ENCODE results near the gene MSANTD3. TPM values are rescaled to one million over a fixed set of nuclear protein-coding genes. Genes with fewer than 3 reads are reported as not detected.

Gene MSANTD3
- total RNA-seq, 2 experiments from 2014 or later = 16.0 to 17.6 TPM

DNA sequence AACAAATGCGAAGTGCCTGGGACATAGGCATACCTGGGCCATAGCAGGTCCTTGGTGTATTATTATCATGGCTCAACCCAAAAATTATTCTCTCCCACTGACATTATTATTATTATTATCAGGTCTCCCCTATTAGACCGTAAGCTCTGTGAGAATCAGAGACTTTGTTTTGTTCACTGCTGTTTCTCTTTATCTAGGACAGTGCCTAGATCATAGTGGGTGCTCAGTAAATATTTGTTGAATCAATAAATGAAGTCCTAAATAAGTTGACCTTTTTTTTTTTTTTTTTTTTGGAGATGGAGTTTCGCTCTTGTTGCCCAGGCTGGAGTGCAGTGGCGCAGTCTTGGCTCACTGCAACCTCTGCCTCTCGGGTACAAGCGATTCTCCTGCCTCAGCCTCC lies 41.1 kb downstream of the MSANTD3 start:
- no peak overlapping the region for H3K4me3 Mint-ChIP-seq
- H3K9me3 Mint-ChIP-seq = no peaks in the 10 kb centered on the region
- no peak for DNase-seq
- no peak overlapping the region for H3K27ac Mint-ChIP-seq
- peaks cover 2% of the 10 kb centered on the region for H3K4me1 Mint-ChIP-seq
- no peaks in the 10 kb centered on the region for H3K36me3 Mint-ChIP-seq
- H3K27me3 Mint-ChIP-seq = peaks cover 11% of the 10 kb centered on the region

GRCh38 chr9:100472268-100472667 lies 45.3 kb downstream of the MSANTD3 start:
- Mint-ChIP-seq H3K4me3 (peak overlapping the region; percentile 43), H3K27ac (no peak overlapping the region), H3K36me3 (no peaks in the 10 kb centered on the region)

GRCh38 chr9:100472788-100473275 lies 45.9 kb downstream of the MSANTD3 start, which contains the start of gene TMEFF1:
TMEFF1 (plus strand) TSS chr9:100473149; CDS start chr9:100473545, 396 bp downstream.
- Mint-ChIP-seq H3K9me3 (no peaks in the 10 kb centered on the region), H3K4me1 (peaks cover 7% of the 10 kb centered on the region), H3K36me3 (no peaks in the 10 kb centered on the region), H3K27me3 (peaks cover 30% of the 10 kb centered on the region), H3K27ac (no peak within 1 kb of the TSS), H3K4me3 (peak within 1 kb of the TSS; percentile 71)
- peak; percentile 68 for DNase-seq

More at GRCh38 chr9:100472268-100472667, 45.3 kb downstream of the MSANTD3 start:
- Mint-ChIP-seq H3K4me1 (peaks cover 7% of the 10 kb centered on the region), H3K9me3 (no peaks in the 10 kb centered on the region), H3K27me3 (peaks cover 30% of the 10 kb centered on the region)
- no peak for DNase-seq

DNA sequence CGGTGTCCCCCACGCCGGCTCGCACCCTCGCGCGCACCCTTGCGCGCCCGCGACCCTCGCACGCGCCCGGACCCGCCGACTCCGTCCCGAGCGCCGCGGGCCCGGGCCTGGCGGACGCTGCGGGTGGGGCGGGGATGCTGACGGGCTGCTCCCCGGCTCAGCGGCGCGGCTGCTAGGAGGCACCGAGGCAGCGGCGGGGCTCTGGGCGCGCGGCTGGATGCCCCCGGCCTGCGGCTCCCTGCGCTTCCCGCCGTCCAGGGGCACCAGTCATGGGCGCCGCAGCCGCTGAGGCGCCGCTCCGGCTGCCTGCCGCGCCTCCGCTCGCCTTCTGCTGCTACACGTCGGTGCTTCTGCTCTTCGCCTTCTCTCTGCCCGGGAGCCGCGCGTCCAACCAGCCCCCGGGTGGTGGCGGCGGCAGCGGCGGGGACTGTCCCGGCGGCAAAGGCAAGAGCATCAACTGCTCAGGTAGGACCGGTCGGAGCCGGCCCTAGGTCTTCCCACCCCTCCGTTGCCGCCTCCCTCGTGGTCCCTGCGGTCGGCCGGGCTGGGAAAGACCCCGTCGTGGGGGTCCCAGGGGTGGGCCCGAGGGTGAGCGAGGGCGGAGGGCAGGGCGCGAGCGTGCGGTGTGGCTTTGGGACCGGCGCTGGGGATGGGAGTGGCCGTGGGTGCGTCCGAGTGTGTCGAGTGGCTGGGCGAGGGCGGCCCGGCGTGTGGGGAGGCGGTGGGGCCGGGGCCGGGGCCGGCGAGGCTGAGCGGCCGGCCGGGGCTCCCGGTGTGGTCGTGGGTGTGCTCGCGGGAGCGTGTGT lies 46.5 kb downstream of the MSANTD3 start:
- peak; percentile 53 for DNase-seq
- H3K9me3 Mint-ChIP-seq = no peaks in the 10 kb centered on the region
- no peak overlapping the region for H3K27ac Mint-ChIP-seq
- H3K36me3 Mint-ChIP-seq = no peaks in the 10 kb centered on the region
- H3K4me3 Mint-ChIP-seq = peak overlapping the region; percentile 71
- peaks cover 30% of the 10 kb centered on the region for H3K27me3 Mint-ChIP-seq
- peaks cover 7% of the 10 kb centered on the region for H3K4me1 Mint-ChIP-seq

DNA sequence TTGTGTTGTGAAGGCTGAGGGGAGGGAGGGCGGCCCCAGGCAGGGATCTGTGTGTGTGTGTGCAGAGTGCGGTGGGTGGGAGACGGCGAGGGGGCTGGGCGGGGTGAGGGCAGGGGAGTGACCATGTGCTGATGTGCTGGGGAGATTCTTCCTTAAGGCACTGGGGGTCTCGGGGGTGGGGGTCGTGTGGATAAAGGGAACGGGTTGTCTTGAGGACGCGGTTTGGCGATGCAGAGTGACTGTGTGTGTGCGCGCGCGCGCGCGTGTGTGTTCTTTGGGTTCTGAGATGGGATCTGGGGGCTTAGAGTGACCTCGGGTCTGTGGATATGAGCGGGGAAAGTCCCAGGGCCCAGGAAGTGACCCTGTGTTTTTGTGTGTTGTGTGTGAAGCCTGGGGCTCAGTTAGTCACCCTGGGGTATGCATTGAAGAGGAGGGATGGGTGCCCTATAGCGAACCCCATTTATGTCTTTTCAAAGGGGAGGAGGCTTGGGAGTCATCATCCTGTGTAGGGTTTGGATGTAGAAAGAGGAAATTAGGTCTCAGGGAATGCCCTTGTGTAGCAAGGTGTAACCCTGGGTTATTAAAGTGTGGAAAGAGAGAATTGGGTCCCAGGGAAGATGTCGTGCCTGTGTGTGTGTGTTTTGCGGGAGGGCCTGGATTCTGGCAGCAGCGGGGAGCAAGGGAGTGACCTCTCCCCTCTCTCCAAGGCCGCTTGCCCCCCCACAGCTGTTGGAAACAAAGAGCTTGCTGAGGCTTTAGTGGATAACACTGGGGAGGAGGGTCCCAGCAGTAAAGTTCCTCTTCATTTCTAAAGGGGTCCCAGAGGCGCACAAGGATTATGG lies 47.4 kb downstream of the MSANTD3 start:
- H3K27ac Mint-ChIP-seq = no peak overlapping the region
- no peaks in the 10 kb centered on the region for H3K9me3 Mint-ChIP-seq
- H3K4me3 Mint-ChIP-seq = peak overlapping the region; percentile 71
- DNase-seq = peak; percentile 2
- H3K36me3 Mint-ChIP-seq = no peaks in the 10 kb centered on the region
- H3K27me3 Mint-ChIP-seq = peaks cover 30% of the 10 kb centered on the region
- H3K4me1 Mint-ChIP-seq = peaks cover 7% of the 10 kb centered on the region

DNA sequence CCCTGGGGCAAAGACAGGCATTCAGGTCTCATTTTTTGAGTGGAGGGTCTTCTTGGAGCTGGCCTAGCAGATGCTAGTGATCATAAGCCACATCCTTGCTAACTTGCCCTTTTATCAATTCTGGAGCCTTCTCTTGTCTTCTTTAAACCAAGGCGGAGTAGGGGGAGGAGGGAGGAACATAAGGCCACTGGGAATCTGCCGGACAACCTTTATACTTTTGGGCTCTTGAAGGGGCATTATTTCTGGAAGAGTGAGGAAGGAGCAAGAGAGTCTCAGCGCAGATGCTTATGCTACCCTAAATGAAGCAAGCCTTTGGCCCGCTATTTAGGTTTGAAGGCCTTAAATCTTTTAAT lies 48.0 kb downstream of the MSANTD3 start:
- Mint-ChIP-seq H3K36me3 (no peaks in the 10 kb centered on the region), H3K27me3 (peaks cover 30% of the 10 kb centered on the region)

GRCh38 chr9:100477241-100477640 lies 50.3 kb downstream of the MSANTD3 start:
- no peaks in the 10 kb centered on the region for H3K9me3 Mint-ChIP-seq
- DNase-seq = no peak
- peaks cover 7% of the 10 kb centered on the region for H3K4me1 Mint-ChIP-seq
- H3K36me3 Mint-ChIP-seq = no peaks in the 10 kb centered on the region
- no peak overlapping the region for H3K27ac Mint-ChIP-seq
- no peak overlapping the region for H3K4me3 Mint-ChIP-seq
- peaks cover 24% of the 10 kb centered on the region for H3K27me3 Mint-ChIP-seq

More for the DNA sequence above, 48.0 kb downstream of the MSANTD3 start:
- Mint-ChIP-seq H3K9me3 (no peaks in the 10 kb centered on the region), H3K27ac (no peak overlapping the region), H3K4me3 (no peak overlapping the region), H3K4me1 (peaks cover 7% of the 10 kb centered on the region)
- no peak for DNase-seq

- no peaks in the 10 kb centered on the region for H3K36me3 Mint-ChIP-seq
- no peak for DNase-seq
- no peaks in the 10 kb centered on the region for H3K9me3 Mint-ChIP-seq
- H3K4me1 Mint-ChIP-seq = peaks cover 5% of the 10 kb centered on the region
- no peak overlapping the region for H3K4me3 Mint-ChIP-seq
- peaks cover 18% of the 10 kb centered on the region for H3K27me3 Mint-ChIP-seq
- no peak overlapping the region for H3K27ac Mint-ChIP-seq
These were observed 51.2 kb downstream of the MSANTD3 start for GRCh38 chr9:100478192-100478591.

- no peaks in the 10 kb centered on the region for H3K36me3 Mint-ChIP-seq
- no peak overlapping the region for H3K27ac Mint-ChIP-seq
- DNase-seq = no peak
- no peaks in the 10 kb centered on the region for H3K9me3 Mint-ChIP-seq
- no peaks in the 10 kb centered on the region for H3K4me1 Mint-ChIP-seq
- H3K4me3 Mint-ChIP-seq = no peak overlapping the region
- H3K27me3 Mint-ChIP-seq = peaks cover 17% of the 10 kb centered on the region
These were observed 52.9 kb downstream of the MSANTD3 start for GRCh38 chr9:100479820-100480219.

DNA sequence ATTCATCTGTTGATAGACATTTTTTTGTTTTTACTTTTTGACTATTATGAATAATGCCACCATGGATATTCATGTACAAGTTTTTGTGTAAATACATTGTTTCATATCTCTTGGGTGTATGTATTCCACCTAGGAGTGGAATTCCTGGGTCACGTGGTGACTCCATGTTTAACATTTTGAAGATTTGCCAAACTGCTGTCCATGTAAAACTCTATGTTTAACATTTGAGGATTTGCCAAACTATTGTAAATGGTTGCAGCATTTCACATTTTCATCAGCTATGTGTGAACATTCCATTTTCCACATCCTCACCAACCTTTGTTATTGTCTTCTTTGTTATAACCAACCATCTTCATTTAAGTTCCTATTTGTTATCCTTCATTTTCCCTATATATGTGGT lies 58.3 kb downstream of the MSANTD3 start:
- H3K4me3 Mint-ChIP-seq = no peak overlapping the region
- DNase-seq = no peak
- H3K4me1 Mint-ChIP-seq = no peaks in the 10 kb centered on the region
- no peaks in the 10 kb centered on the region for H3K9me3 Mint-ChIP-seq
- peaks cover 1% of the 10 kb centered on the region for H3K36me3 Mint-ChIP-seq
- H3K27ac Mint-ChIP-seq = no peak overlapping the region
- peaks cover 10% of the 10 kb centered on the region for H3K27me3 Mint-ChIP-seq

GRCh38 chr9:100486479-100487176 lies 59.7 kb downstream of the MSANTD3 start:
- H3K36me3 Mint-ChIP-seq = peaks cover 1% of the 10 kb centered on the region
- peaks cover 10% of the 10 kb centered on the region for H3K27me3 Mint-ChIP-seq
- no peak overlapping the region for H3K27ac Mint-ChIP-seq
- no peak overlapping the region for H3K4me3 Mint-ChIP-seq
- no peak for DNase-seq
- no peaks in the 10 kb centered on the region for H3K9me3 Mint-ChIP-seq
- no peaks in the 10 kb centered on the region for H3K4me1 Mint-ChIP-seq

- Mint-ChIP-seq H3K4me3 (no peak overlapping the region), H3K27ac (no peak overlapping the region), H3K27me3 (peaks cover 10% of the 10 kb centered on the region), H3K4me1 (no peaks in the 10 kb centered on the region), H3K9me3 (no peaks in the 10 kb centered on the region), H3K36me3 (peaks cover 1% of the 10 kb centered on the region)
- DNase-seq = no peak
These were observed 61.2 kb downstream of the MSANTD3 start for GRCh38 chr9:100488177-100488576.

- H3K27me3 Mint-ChIP-seq = peaks cover 3% of the 10 kb centered on the region
- H3K36me3 Mint-ChIP-seq = peaks cover 1% of the 10 kb centered on the region
- H3K4me3 Mint-ChIP-seq = no peak overlapping the region
- H3K27ac Mint-ChIP-seq = no peak overlapping the region
- H3K4me1 Mint-ChIP-seq = no peaks in the 10 kb centered on the region
- no peaks in the 10 kb centered on the region for H3K9me3 Mint-ChIP-seq
- DNase-seq = no peak
These were observed 62.9 kb downstream of the MSANTD3 start for GRCh38 chr9:100489836-100490235.

DNA sequence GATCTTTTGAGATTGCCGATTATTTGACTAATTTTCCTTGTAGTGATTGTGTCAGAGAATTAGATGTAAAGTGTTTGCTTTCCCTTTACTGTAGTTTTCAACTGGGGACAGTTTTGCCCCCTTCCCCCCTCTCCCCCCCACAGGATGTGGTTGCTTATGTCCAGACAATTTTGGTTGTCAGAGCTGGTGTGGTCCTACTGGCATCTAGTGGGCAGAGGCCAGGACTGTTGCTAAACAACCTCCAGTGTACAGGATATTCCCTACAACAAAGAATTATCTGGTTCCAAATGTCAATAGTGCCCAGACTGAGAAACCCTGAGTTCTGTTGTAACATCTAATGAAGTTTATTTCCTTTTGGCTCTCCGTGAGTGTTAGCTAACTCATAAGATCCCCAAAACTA lies 66.0 kb downstream of the MSANTD3 start:
- H3K27ac Mint-ChIP-seq = no peak overlapping the region
- H3K9me3 Mint-ChIP-seq = no peaks in the 10 kb centered on the region
- H3K27me3 Mint-ChIP-seq = no peaks in the 10 kb centered on the region
- no peaks in the 10 kb centered on the region for H3K4me1 Mint-ChIP-seq
- no peak for DNase-seq
- no peak overlapping the region for H3K4me3 Mint-ChIP-seq
- H3K36me3 Mint-ChIP-seq = no peaks in the 10 kb centered on the region

DNA sequence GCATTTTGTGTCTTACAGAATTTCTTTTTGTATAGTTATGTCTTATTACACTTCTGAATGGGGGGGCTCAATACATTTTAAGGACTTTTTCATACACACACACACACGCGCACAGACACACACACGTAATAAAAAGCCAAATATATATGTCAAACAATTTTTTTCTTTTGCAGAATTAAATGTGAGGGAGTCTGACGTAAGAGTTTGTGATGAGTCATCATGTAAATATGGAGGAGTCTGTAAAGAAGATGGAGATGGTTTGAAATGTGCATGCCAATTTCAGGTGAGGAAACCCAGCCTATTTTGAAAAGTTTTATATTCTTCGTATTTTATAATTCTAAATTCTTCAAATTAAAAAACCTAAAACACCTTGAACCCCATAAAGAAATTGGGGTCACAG lies 71.6 kb downstream of the MSANTD3 start:
- Mint-ChIP-seq H3K4me1 (no peaks in the 10 kb centered on the region), H3K27me3 (no peaks in the 10 kb centered on the region), H3K36me3 (no peaks in the 10 kb centered on the region), H3K4me3 (no peak overlapping the region), H3K27ac (no peak overlapping the region), H3K9me3 (no peaks in the 10 kb centered on the region)
- DNase-seq = no peak

Measured in activated naive CD8-positive, alpha-beta T cell treated with anti-CD3 and anti-CD28 coated beads for 36 hours (primary cell).